Osteocyte (in vitro differentiated cells): Measurements from ENCODE around the gene NUP98. TPM values are rescaled to one million over a fixed set of nuclear protein-coding genes. Genes with fewer than 3 reads are reported as not detected.

Experiments used
- DNase-seq: peaks from one replicate; pipeline ENCODE4 v3.0.0; 2021; ENCODE audit warnings: mixed read lengths; ENCODE audit not compliant: unreplicated experiment; ENCODE audit errors: extremely low spot score
- H3K27ac Mint-ChIP-seq: one replicate; pipeline ENCODE4 v1.8.0; 2021; ENCODE audit warnings: mild to moderate bottlenecking, mixed read lengths; ENCODE audit not compliant: unreplicated experiment
- H3K27me3 Mint-ChIP-seq: one replicate; pipeline ENCODE4 v1.8.0; 2021; ENCODE audit warnings: mixed read lengths; ENCODE audit not compliant: unreplicated experiment
- H3K36me3 Mint-ChIP-seq: one replicate; pipeline ENCODE4 v1.8.0; 2021; ENCODE audit warnings: mixed read lengths; ENCODE audit not compliant: unreplicated experiment
- H3K4me1 Mint-ChIP-seq: one replicate; pipeline ENCODE4 v1.8.0; 2021; ENCODE audit warnings: mixed read lengths; ENCODE audit not compliant: unreplicated experiment
- H3K4me3 Mint-ChIP-seq: one replicate; pipeline ENCODE4 v1.8.0; 2021; ENCODE audit warnings: mild to moderate bottlenecking, moderate library complexity, mixed read lengths; ENCODE audit not compliant: unreplicated experiment
- H3K9me3 Mint-ChIP-seq: one replicate; pipeline ENCODE4 v1.8.0; 2021; ENCODE audit warnings: mixed read lengths; ENCODE audit not compliant: unreplicated experiment
- total RNA-seq: library from RNA; stranded (reverse); gene quantifications from 2 replicates; pipeline ENCODE4 v1.2.1, GENCODE V29; 2021
- TF ChIP-seq, protein P1 (sequence below): fragments of 200-600 bp; sonication (generic); IDR thresholded peaks from 2 replicates; pipeline ENCODE4 v1.5.0; 2021; ENCODE audit warnings: antibody characterized with exemption, mild to moderate bottlenecking, moderate library complexity

NUP98 gene
- total RNA-seq, 1 donor from 2014 or later: 68.9 TPM

DNA sequence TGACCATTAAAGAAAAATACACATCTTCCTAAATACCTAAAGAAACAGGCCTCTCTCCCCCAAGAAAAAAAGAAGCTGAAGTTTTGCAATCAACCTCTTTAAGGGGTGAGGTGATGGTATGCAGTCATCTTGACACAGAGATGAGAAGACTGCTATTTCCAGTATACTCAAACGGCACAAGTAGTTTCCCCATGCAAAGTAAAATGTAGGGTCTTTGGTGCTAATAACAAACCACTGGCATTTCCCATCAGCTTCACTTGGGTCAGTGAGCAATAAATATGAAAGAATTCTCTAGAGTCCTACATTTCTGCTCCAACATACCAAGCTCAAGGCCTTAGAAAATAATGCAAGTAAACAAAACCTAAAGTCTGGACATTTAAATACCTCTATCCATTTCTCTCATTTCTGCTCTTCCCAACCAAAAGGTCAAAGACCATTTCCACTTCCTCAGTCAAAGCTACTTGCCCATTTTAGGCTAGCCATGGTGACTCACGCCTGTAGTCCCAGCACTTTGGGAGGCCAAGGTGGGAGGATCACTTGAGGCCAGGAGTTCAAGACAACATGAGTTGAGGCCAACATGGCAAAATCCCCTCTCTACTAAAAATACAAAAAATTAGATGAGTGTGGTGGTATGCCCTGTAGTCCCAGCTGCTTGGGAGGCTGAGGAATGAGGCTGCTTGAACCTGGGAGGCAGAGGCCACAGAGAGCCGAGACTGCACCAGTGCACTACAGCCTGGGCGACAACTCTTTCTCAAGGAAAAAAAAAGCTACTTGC is 86.7 kb downstream of the NUP98 start:
- H3K9me3 Mint-ChIP-seq: no peaks in the 10 kb centered on the region
- H3K4me3 Mint-ChIP-seq: no peak overlapping the region
- H3K27ac Mint-ChIP-seq: no peak overlapping the region
- H3K4me1 Mint-ChIP-seq: no peaks in the 10 kb centered on the region
- no peaks in the 10 kb centered on the region for H3K27me3 Mint-ChIP-seq
- TF ChIP-seq, protein P1, sequence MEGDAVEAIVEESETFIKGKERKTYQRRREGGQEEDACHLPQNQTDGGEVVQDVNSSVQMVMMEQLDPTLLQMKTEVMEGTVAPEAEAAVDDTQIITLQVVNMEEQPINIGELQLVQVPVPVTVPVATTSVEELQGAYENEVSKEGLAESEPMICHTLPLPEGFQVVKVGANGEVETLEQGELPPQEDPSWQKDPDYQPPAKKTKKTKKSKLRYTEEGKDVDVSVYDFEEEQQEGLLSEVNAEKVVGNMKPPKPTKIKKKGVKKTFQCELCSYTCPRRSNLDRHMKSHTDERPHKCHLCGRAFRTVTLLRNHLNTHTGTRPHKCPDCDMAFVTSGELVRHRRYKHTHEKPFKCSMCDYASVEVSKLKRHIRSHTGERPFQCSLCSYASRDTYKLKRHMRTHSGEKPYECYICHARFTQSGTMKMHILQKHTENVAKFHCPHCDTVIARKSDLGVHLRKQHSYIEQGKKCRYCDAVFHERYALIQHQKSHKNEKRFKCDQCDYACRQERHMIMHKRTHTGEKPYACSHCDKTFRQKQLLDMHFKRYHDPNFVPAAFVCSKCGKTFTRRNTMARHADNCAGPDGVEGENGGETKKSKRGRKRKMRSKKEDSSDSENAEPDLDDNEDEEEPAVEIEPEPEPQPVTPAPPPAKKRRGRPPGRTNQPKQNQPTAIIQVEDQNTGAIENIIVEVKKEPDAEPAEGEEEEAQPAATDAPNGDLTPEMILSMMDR: no peak
- DNase-seq: no peak
- peaks cover 37% of the 10 kb centered on the region for H3K36me3 Mint-ChIP-seq

- no peak overlapping the region for H3K27ac Mint-ChIP-seq
- no peaks in the 10 kb centered on the region for H3K9me3 Mint-ChIP-seq
- H3K27me3 Mint-ChIP-seq: no peaks in the 10 kb centered on the region
- no peak overlapping the region for H3K4me3 Mint-ChIP-seq
- peaks cover 40% of the 10 kb centered on the region for H3K36me3 Mint-ChIP-seq
- H3K4me1 Mint-ChIP-seq: no peaks in the 10 kb centered on the region
- TF ChIP-seq, protein P1: no peak
- no peak for DNase-seq
Measured at GRCh38 chr11:3709977-3710376, 87.4 kb downstream of the NUP98 start.

DNA sequence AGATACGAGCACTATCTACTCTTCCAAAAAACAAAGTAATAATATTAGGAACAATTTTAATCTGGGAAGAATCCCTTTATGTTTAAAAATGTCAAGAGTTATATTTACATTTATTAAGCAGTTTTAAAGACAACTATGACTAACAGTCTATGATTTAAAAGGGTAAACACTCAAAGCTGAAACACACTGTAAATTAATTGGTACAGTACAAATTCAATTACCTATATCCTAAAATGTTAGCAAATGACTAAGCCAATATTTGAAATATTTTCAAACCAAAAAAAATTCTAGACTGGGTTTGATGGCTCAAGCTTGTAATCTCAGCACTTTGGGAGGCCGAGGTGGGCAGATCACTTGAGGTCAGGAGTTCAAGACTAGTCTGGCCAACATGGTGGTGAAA is 90.2 kb downstream of the NUP98 start:
- Mint-ChIP-seq H3K9me3 (no peaks in the 10 kb centered on the region), H3K4me1 (no peaks in the 10 kb centered on the region), H3K4me3 (no peak overlapping the region), H3K27me3 (no peaks in the 10 kb centered on the region), H3K36me3 (peaks cover 44% of the 10 kb centered on the region), H3K27ac (no peak overlapping the region)
- TF ChIP-seq, protein P1: no peak
- DNase-seq: no peak

GRCh38 chr11:3703383-3703782 is 94.0 kb downstream of the NUP98 start:
- TF ChIP-seq, protein P1: no peak
- H3K4me1 Mint-ChIP-seq: no peaks in the 10 kb centered on the region
- H3K27me3 Mint-ChIP-seq: no peaks in the 10 kb centered on the region
- H3K9me3 Mint-ChIP-seq: no peaks in the 10 kb centered on the region
- DNase-seq: no peak
- H3K4me3 Mint-ChIP-seq: no peak overlapping the region
- H3K36me3 Mint-ChIP-seq: peaks cover 45% of the 10 kb centered on the region
- H3K27ac Mint-ChIP-seq: no peak overlapping the region

GRCh38 chr11:3700910-3701309 is 96.4 kb downstream of the NUP98 start:
- no peak overlapping the region for H3K4me3 Mint-ChIP-seq
- no peaks in the 10 kb centered on the region for H3K4me1 Mint-ChIP-seq
- TF ChIP-seq, protein P1: no peak
- no peaks in the 10 kb centered on the region for H3K27me3 Mint-ChIP-seq
- peaks cover 42% of the 10 kb centered on the region for H3K36me3 Mint-ChIP-seq
- H3K9me3 Mint-ChIP-seq: no peaks in the 10 kb centered on the region
- no peak for DNase-seq
- H3K27ac Mint-ChIP-seq: no peak overlapping the region
